SU-DHL-6 (cell line): ENCODE results near the gene COL25A1.

ENCODE experiments used
- H2AFZ ChIP-seq: fragments of 200-600 bp; sonication (generic); 2 replicates; pipeline ENCODE4 v1.6.1; 2014; ENCODE audit warnings: low read depth, mild to moderate bottlenecking, moderate library complexity, mixed read lengths, antibody characterized with exemption, low read length; ENCODE audit not compliant: severe bottlenecking
- H3F3A ChIP-seq: fragments of 200-600 bp; shearing (Covaris generic); 2 replicates; pipeline ENCODE4 v1.6.0; 2016; ENCODE audit warnings: antibody characterized with exemption, mild to moderate bottlenecking; ENCODE audit not compliant: insufficient read depth
- H3K27ac ChIP-seq: fragments of 200-600 bp; sonication (generic); 2 replicates; pipeline ENCODE4 v1.5.1; 2016; ENCODE audit warnings: low read depth, mild to moderate bottlenecking, low read length, moderate library complexity, mixed read lengths
- H3K27me3 ChIP-seq: fragments of 200-600 bp; sonication (generic), shearing (Covaris generic); 2 replicates; pipeline ENCODE4 v1.6.0; 2014; ENCODE audit warnings: mild to moderate bottlenecking, low read length
- H3K36me3 ChIP-seq: fragments of 200-600 bp; sonication (generic); 2 replicates; pipeline ENCODE4 v1.6.1; 2014; ENCODE audit warnings: mild to moderate bottlenecking, low read length, mixed read lengths
- H3K4me2 ChIP-seq: fragments of 300-600, 200-600 bp; shearing (Covaris generic), sonication (generic); 2 replicates; pipeline ENCODE4 v1.6.0; 2014; ENCODE audit warnings: low read length, low read depth, mild to moderate bottlenecking; ENCODE audit not compliant: poor library complexity, severe bottlenecking
- H3K4me3 ChIP-seq: fragments of 200-600 bp; sonication (generic); 2 replicates; pipeline ENCODE4 v1.5.1; 2014; ENCODE audit warnings: antibody characterized with exemption, low read length, mild to moderate bottlenecking, mixed read lengths; ENCODE audit not compliant: insufficient read depth, poor library complexity, severe bottlenecking
- H3K79me2 ChIP-seq: fragments of 200-600 bp; sonication (generic); 2 replicates; pipeline ENCODE4 v1.6.1; 2014; ENCODE audit warnings: mild to moderate bottlenecking, low read length, moderate library complexity; ENCODE audit not compliant: insufficient read depth
- H3K9ac ChIP-seq: fragments of 200-600 bp; sonication (generic); 2 replicates; pipeline ENCODE4 v1.7.0; 2014; ENCODE audit warnings: mild to moderate bottlenecking, low read length
- H3K9me2 ChIP-seq: fragments of 200-600 bp; sonication (generic); replicated peaks from 2 replicates; pipeline ENCODE4 v1.6.1; 2014; ENCODE audit warnings: low read length; ENCODE audit not compliant: insufficient read depth
- H3K9me3 ChIP-seq: fragments of 200-600 bp; sonication (generic); 2 replicates; pipeline ENCODE4 v1.6.1; 2014; ENCODE audit warnings: low read length, mixed read lengths; ENCODE audit not compliant: insufficient read depth
- H4K20me1 ChIP-seq: fragments of 200-600 bp; sonication (generic); 2 replicates; pipeline ENCODE4 v1.6.1; 2014; ENCODE audit warnings: low read depth, mild to moderate bottlenecking, antibody characterized with exemption, low read length, moderate library complexity, mixed read lengths
- EZH2phosphoT487 ChIP-seq: fragments of 200-600 bp; sonication (generic), shearing (Covaris generic); conservative IDR thresholded peaks from 2 replicates; pipeline ENCODE4 v1.6.1; 2018; ENCODE audit warnings: mild to moderate bottlenecking, antibody characterized with exemption, low read length, moderate library complexity, mixed read lengths
- TF ChIP-seq, protein P1 (sequence below): fragments of 200-600 bp; sonication (generic); IDR thresholded peaks from one replicate; pipeline ENCODE4 v1.5.1; 2017; ENCODE audit warnings: antibody characterized with exemption, mild to moderate bottlenecking, low read length, moderate library complexity; ENCODE audit not compliant: insufficient read depth, poor library complexity, severe bottlenecking

Gene COL25A1

DNA sequence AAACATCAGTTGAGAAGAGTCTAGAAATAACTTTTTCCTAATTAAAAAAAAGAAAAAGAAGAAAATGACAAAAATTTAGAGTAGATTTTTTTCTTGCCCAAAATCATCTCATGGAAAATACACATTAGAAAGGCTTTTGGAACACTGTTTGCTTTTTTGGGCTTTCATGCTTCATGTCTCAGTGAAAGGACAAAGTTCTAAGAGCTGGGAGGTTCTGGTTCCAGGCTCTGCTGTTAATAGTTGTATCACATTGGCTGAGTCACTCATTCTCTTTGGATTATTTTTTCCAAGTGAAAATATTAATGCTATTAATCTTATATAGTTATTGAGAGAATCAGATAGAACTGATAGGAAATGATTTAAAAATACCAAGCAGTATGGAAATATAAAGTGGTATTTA lies 506.7 kb downstream of the COL25A1 start:
- Histone ChIP-seq H3K36me3 (no peaks in the 10 kb centered on the region), H3K4me3 (no peak overlapping the region), H3K27me3 (no peaks in the 10 kb centered on the region), H3K9ac (no peak overlapping the region), H3K9me3 (no peaks in the 10 kb centered on the region), H4K20me1 (no peaks in the 10 kb centered on the region), H3K27ac (no peak overlapping the region), H2AFZ (no peak overlapping the region), H3K79me2 (no peaks in the 10 kb centered on the region), H3K4me2 (no peak overlapping the region), H3K9me2 (no peaks in the 10 kb centered on the region), H3F3A (no peaks in the 10 kb centered on the region)
- no peak for TF ChIP-seq EZH2phosphoT487
- TF ChIP-seq, protein P1, sequence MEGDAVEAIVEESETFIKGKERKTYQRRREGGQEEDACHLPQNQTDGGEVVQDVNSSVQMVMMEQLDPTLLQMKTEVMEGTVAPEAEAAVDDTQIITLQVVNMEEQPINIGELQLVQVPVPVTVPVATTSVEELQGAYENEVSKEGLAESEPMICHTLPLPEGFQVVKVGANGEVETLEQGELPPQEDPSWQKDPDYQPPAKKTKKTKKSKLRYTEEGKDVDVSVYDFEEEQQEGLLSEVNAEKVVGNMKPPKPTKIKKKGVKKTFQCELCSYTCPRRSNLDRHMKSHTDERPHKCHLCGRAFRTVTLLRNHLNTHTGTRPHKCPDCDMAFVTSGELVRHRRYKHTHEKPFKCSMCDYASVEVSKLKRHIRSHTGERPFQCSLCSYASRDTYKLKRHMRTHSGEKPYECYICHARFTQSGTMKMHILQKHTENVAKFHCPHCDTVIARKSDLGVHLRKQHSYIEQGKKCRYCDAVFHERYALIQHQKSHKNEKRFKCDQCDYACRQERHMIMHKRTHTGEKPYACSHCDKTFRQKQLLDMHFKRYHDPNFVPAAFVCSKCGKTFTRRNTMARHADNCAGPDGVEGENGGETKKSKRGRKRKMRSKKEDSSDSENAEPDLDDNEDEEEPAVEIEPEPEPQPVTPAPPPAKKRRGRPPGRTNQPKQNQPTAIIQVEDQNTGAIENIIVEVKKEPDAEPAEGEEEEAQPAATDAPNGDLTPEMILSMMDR, result no peak

DNA sequence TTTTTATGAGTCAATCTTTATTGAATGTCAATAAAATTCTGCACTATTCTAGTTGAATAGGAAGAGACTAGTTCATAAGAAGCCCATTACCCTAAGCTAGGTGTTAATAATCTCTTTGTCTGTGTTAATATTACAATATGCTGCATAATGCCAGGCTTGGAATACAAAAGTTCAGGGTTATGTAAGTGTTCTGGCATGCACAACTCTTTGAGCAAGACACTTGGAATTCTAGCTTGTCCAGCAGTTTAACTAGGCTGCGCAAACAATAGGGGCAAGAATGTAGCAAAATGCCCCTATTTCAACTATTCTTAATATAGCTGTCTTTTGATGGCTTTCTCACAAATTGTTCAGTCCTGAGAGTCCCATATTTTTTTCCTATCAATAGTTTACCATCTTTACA lies 508.3 kb downstream of the COL25A1 start:
- TF ChIP-seq EZH2phosphoT487, result no peak
- TF ChIP-seq, protein P1, result no peak
- Histone ChIP-seq H4K20me1 (no peaks in the 10 kb centered on the region), H2AFZ (no peak overlapping the region), H3K4me3 (no peak overlapping the region), H3K27ac (no peak overlapping the region), H3F3A (no peaks in the 10 kb centered on the region), H3K27me3 (no peaks in the 10 kb centered on the region), H3K4me2 (no peak overlapping the region), H3K9ac (no peak overlapping the region), H3K9me3 (no peaks in the 10 kb centered on the region), H3K79me2 (no peaks in the 10 kb centered on the region), H3K9me2 (no peaks in the 10 kb centered on the region), H3K36me3 (no peaks in the 10 kb centered on the region)

DNA sequence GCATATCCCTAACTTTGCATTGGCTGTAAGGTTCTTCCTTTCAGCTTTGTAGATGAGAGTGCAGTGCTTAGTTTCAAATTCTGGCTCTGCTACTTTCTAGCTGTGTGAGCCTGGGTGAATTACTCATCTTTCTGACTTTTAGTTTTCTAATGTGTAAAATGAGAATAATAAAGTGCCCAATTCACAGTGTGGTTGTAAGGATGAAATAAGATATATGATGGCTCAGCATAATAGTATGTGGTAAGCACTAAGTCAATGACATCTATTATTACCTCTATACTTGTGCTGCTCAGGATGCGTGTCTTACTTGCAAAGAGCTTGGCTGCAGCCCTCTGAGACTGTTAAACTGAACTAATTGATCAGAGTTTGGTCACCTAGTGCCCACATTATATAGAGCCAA lies 509.0 kb downstream of the COL25A1 start:
- Histone ChIP-seq H2AFZ (no peak overlapping the region), H3F3A (no peaks in the 10 kb centered on the region), H3K4me2 (no peak overlapping the region), H3K27me3 (no peaks in the 10 kb centered on the region), H3K9me3 (no peaks in the 10 kb centered on the region), H3K4me3 (no peak overlapping the region), H3K27ac (no peak overlapping the region), H3K79me2 (no peaks in the 10 kb centered on the region), H4K20me1 (no peaks in the 10 kb centered on the region), H3K9ac (no peak overlapping the region), H3K9me2 (no peaks in the 10 kb centered on the region), H3K36me3 (no peaks in the 10 kb centered on the region)
- TF ChIP-seq, protein P1, result no peak
- TF ChIP-seq EZH2phosphoT487, result no peak
